ENCODE data around the gene GUCY1A2.
"Not testable (repeated sequence)": the region's sequence is repeated elsewhere in the genome, so short reads cannot be mapped to it uniquely, and the experiment has no call there.

GUCY1A2 gene

DNA sequence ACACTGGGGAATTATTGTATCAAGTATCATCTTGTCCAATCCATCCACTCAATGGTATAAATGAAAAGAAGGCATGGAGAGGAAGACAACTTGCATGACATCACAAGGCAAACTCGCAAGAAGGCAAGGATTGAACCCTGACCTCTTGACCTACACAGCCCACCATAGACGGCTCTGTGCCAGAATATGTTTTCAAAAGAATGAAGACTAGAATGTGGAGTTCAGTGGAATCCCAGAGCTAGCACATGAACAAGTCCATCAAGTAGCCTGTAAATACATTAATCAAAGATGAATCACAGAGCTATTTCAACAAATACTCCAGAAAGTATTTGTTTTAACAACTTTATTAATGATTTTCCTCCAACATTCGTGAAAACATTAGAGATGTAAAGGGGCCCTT, 189.7 kb downstream of the GUCY1A2 start:
- DNase-seq, result no peak

DNA sequence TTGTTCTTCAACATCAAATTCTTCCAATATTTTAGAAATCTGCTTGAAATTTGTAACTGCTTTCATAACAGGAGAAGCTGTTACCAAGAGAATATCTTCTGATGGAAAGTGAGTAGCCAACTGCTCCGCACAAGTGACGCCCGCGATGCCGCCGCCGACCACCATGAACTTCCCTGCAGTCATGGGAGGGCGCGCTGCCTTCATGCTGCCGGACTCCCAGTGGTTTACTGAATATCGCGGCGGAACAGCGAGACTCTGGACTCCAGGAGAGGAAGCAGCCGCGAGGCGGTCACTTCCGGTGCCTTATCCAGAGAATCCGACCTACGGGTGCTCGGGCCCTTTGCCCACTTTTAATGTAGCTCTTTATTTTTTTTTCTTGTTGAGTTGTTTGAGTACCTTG, 190.6 kb downstream of the GUCY1A2 start:
- no peak for DNase-seq

DNA sequence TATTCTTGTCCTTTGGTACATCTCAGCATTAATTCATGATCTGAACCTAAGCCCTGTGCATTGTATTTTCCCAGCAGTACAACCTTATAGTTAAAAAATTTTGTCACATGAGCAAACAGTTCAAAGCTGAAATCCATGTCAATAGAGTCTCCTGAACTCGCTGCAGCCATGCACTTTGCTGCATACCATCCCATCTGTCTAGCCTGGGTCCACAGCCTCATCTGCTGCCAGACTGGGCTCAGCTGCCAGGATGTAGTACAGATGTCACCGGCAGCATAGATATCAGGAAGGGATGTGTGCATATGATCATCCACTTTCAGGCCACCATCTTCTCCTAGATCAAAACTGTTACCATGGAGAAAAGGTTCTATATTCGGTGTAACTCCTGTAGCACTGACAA, 191.7 kb downstream of the GUCY1A2 start:
- not testable (repeated sequence) for DNase-seq

DNA sequence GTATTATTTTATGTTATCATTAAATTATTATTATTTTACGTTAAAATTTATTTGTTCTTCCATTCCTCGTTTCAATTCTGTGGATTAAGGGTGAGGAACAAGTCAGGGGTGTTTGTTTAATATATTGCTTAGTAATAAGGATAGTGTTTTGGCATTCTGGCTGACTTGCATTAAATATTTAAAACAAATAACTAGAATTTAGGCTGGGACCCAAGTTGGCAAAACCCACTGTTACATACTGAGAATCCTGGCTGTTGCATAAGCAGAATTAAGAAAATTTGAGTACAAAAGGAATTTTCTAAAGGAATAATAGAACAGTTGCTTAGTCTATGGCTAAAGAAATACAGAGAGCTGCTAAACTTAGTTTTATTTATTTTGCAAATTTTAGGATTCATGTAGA, 196.4 kb downstream of the GUCY1A2 start:
- no peak for DNase-seq

DNA sequence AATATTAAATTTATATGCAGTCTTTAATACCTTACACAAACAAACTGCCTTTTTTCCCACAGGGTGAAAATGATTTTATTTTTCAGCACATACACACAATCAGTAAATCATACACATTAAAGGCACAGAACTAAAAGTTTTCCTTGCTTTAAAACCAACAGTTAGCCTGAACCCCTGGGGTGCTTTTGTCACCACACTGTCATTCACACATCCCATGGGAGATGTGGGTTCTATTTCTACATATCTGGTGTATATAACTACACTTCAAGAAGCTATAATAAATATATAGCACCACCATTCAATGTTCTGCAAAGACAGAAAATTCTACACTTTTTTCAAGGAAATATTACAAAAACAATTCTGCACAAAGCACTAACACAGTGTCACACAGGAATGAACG, 197.0 kb downstream of the GUCY1A2 start:
- no peak for DNase-seq

DNA sequence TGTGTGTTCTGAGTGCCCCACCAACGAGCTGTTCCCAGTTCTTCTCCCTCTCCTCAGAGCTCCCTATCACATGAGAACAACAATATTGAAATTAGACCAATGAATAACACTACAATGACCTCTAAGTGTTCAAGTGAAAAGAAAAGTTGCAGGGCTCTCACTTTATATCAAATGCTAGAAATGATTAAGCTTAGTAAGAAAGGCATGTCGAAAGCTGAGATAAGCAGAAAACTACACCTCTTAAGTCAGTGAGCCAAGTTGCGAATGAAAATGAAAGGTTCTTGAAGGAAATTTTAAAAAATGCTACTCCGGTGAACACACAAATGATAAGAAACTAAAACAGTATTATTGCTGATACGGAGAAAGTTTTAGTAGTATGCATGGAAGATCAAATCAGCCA, 199.8 kb downstream of the GUCY1A2 start:
- no peak for DNase-seq

DNA sequence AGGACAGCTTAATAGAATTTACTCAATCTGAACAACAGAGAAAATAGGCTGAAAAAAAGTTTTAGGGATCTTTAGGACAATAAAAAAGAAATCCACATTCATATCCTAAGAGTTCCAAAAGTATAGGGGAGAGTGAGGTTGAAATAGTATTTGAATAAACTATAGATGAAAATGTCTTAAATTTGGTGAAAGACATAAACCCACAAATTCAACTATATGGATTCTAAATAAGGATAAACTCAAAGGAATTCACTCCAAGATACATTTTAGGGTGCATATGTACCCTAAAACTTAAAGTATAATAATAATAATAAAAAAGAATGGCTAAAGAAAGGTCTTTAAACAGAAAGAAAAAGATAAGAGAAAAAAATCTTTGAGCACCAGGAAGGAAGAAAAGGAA, 203.1 kb downstream of the GUCY1A2 start:
- no peak for DNase-seq

DNA sequence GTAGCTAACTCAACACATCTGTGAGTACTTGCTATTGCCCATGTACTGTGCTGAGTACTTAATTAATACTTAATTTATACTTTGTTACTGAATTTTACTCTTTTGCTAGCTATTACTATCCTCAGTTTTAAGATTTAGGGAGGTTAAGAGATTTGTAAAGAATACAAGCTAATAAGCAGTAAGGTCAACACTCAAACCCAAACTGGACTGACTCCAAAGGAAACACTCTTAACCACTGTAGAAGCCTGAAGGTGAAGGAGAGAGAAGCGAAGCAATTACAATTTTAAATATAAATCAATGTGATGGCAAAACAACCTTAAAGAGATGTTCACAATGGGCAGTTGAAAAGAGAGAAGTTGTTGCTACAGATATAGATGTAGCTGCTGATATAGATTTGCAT, 204.5 kb downstream of the GUCY1A2 start:
- no peak for DNase-seq

DNA sequence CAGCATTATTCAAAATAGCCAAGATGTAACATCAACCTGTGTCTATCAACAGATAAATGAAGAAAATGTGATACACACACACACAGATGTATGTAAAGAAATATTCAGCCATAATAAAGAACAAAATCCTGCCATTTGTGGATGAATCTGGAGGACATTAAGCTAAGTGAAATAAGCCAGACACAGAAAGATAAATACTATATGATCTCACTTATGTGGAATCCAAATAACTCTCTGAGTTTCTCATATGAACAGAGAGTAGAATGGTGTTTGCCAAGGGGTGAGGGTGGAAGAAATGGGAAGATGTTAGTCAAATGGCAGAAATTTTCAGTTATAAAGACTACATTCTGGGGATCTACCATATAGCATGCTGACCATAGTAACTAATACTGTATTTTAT, 224.2 kb downstream of the GUCY1A2 start:
- DNase-seq, result no peak

DNA sequence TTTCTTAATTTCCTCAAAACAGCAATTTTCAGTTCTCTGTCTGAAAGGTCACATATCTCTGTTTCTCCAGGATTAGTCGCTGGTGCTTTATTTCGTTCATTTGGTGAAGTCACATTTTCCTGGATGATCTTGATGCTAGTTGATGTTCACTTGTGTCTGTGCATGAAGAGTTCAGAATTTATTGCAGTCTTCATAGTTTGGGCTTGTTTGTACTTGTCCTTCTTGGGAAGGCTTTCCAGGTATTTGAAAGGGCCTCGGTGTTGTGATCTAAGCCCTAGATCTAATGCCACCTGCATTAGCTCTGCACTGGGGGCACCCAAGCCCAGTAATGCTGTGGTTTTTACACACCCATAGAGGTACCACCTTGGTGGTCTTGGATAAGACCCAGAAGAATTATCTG, 228.9 kb downstream of the GUCY1A2 start:
- DNase-seq, result no peak

DNA sequence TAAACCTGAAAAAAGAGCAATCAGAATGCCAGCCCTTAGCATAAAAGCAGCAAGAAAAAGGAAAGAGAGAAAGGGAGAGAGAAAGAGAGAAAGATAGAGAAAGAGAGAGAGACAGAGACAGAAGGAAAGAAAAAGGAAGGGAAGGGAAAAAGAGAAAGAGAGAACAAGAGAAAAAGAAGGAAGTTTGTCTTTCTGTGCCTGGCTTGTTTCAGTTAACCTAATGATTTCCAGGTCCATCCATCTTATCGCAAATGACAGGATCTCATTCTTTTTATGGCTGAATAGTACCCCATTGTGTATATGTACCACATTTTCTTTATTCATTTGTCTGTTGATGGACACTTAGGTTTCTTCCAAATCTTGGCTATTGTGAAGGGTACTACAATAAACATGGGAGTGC, 230.8 kb downstream of the GUCY1A2 start:
- DNase-seq, result no peak

DNA sequence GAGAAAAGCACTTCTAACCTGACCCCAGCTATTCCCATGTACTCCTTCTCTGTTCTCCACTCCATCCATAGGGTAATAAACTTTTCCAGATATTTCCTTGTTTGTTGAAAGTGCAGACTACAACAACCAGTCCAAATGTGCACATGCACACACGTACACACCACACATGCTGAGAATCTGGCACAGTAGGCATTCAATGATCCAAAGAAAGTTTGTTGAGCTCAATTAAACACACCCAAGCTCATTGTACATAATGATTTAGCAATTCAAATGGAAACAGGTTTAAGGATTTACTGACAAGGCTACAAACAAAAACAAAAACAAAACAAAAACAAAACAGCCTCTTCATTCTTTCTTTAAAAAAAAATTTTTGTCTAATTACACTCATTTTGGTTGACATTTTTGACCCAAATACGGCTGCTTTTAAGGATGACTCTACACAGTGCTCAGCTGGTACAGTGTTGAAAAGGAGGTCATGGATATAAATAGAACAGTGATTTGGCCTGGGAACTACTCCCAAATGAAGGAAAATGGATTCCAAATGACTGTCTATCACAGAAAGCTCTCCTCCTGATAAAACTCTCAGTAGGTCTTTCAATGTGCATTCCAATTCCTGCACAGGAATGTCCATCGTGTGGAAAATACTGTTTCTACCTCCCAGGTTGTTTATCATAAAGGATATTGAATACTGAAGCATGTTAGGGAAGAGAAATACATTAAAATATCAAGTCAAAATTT, 232.2 kb downstream of the GUCY1A2 start:
- no peak for DNase-seq

DNA sequence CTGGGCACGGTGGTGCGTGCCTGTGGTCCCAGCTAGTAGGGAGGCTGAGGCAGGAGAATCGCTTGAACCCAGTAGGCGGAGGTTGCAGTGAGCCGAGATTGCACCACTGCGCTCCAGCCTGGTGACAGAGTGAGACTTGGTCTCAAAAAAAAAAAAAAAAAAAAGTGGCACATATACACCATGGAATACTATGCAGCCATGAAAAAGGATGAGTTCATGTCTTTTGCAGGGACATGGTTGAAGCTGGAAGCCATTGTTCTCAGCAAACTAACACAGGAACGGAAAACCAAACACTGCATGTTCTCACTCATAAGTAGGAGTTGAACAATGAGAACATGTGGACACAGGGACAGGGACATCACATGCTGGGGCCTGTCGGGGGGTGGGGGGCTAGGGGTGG, 241.0 kb downstream of the GUCY1A2 start:
- DNase-seq, result not testable (repeated sequence)

DNA sequence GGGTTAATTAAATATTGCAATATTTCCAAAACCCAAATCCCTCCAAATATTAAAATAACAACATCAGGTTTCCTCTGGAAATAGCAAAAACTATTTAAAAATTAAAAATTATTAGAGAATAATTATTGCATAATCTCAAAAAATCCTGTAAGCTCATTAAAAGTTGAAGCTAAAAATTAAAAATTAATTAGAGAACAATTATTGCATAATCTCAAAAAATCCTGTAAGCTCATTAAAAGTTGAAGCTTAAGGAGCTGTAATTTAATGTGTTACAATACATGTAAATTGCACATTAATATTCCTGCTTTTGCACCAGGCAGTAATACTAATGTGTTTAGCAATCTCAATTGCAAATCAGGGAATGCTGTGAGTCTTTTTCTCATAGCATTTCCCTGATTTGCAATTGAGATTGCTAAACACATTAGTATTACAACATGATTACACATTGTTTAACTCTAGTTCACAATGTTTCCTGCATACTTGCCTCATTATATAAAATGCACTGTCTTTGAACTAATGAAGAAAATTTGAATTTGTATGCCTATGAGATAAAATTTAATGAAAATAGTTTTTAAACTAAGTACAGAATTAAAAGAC, 247.7 kb downstream of the GUCY1A2 start:
- DNase-seq, result no peak

DNA sequence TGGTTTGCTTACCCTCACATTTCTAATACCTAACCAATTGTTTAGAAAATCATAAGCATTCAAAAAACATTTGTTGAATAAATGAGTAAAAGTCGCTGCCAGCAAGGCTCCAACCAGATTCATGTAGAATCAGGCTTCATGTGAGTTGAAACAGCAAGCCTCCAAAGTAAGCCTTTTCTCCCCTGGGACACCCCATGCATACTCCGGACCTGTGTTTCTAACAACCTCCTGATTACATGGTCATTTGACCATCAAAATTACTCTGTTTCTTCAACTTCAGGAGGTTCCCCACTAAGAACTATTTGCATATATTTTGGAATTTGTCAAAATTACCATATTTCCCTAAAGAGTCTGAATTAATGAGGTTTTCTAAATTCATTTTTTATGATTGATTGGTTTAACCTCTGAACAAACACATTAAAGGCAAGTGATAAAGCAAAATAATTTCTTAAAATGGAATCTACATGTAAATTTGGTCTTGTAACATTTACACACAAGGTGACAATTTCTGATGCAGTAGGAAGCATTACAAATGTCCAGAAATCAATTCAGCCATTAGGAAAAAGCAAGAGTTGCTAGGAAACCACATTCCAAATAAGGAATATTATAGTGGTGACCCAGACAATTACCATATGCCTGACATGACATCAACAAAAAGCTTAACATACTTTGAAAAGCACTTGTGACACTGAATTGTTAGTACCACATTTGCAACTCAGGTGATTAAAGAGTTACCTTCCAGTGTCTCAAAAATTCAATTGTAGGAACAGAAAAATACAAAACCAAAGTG, 252.6 kb downstream of the GUCY1A2 start:
- DNase-seq, result no peak

DNA sequence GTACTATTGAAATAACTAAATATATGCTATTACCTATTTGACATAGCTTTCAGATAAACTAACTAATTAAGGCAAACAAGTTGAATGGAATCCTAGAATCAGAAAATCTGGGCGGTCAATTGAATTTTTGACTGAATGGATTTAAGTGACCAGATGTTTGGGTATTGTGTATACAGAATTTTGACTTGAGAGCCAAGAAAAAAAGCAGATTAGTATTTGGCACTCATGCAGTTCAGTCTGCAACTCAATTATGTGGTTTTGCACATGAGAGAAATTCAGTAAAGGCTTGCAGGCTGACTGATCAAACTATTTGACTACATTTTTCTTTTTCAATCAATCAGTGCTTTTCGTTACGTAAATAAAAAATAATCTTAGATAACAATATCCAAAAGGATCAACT, 254.8 kb downstream of the GUCY1A2 start:
- no peak for DNase-seq

DNA sequence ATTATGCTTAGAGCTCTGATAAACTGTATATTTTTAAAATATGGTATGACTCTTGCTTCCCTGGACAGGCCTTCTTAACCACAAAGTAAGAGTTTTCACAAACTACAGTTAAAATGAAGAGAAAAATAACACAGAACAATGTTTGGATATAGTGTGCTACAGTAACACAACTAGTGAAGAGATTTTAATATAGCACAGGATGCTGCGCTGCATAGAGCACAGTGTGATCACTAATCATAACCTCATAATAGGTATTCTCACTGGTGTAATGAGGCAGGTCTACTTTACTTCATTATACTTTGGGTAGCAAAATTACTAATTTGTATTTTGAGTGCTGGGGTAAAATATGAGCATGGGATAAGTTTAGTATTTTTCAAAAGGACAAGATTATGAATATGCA, 256.5 kb downstream of the GUCY1A2 start:
- DNase-seq, result no peak

DNA sequence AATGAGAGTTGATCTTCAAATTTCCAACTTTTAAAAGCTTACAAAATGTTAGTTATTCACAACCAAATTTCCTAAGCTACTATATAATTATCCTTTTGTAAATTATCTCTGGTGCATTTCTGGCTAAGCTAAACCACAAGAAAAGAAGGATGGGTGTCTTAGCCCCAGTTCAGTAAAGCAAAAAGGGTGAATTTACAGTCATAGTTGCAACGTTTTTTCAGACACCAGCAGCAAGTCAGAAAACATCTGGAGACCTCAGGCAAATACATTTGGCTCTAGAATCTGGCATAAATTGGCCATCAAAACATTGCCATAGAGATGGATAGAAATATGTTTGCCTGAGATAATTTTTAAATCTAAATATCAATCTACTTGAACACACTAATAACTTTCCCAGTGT, 257.0 kb downstream of the GUCY1A2 start:
- no peak for DNase-seq

DNA sequence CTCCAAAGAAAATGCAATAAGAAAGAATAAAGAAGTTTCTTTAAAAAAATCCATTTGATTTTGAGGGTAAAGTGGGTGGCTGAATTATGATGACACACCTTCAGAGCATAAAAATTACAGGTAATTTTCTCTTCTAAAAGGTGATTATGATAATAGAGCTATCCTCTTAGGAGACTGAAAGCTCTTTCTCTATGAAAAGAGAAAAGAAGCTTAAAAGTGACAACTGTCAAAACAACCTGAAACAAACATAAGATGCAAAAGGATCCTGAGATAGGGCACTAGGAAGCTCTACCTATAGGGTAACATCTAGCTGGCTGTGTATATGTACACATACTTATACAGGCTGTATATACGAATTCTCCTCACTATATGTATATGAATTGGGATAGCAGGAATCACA, 270.2 kb downstream of the GUCY1A2 start:
- no peak for DNase-seq

DNA sequence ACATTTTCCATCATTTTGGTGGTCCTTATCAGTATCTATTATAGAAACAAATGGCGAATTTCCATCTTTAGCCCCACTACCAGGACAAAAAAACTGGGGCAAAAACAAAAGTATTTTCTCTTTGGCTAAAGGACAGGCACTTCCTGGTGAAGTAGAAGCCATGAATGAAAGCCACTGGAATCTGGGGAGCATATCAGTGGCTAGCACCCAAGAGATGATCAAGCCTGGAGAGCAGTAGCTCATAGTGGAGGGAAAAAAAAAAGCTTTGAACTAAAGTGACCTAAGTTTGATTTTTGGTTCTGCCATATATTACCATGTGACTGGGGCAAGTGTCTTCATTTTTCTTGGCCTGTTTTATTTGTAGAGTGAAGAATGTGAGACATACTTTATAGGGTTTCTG, 272.3 kb downstream of the GUCY1A2 start:
- DNase-seq, result no peak

DNA sequence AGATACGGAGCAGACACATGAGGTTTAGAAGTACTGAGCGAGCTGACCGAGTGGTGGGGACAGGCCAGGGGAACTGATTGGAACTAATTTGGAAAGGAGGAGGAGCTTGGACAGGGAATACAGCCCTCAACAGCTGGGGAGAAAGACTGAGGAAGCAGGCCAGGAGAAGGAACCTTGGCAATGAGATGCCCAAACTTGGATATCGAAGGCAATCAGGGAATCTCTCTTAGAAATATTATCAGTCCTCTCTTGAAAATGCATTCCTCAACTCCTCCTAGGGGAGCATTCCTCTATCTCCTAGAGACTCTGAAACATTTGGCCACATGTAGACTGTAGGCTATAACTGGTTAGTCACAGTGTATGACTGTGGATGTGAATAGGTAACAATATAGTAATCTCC, 284.6 kb downstream of the GUCY1A2 start:
- DNase-seq, result no peak

DNA sequence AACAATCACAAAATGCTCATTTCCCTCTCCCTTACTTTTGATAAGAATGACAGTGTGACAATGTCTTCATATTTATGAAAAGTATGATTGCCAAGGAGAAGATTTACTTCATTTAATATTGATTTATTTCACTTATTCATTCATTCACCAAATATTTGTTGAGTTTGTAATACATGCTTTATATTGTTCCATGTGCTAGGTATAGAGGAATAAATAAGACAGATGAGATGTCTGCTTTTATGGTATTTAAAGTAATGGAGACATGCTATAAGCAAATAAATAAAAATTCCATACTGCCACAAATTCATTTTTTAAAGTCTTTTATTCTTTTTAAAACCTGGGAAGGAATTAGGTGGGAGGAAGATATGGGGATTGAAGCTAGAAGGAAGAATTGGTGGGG, 289.4 kb downstream of the GUCY1A2 start:
- no peak for DNase-seq

DNA sequence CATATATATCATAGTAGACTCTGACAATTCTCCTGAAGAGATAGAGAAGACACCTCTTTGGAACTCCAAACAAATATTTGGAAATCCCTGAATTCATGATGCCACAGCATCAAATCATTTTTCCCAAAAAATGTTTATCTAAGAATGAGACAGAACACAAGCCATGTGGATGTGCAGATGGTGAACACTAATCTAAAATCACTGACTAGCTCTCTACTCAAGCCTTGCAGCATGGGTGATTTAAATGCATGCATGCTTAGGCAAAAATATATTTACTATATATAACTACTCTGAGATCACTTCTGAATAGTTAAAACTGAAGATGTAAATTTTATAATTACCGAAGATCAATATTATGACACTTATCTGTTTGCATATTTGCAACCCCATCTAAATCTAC, 289.9 kb downstream of the GUCY1A2 start:
- no peak for DNase-seq

DNA sequence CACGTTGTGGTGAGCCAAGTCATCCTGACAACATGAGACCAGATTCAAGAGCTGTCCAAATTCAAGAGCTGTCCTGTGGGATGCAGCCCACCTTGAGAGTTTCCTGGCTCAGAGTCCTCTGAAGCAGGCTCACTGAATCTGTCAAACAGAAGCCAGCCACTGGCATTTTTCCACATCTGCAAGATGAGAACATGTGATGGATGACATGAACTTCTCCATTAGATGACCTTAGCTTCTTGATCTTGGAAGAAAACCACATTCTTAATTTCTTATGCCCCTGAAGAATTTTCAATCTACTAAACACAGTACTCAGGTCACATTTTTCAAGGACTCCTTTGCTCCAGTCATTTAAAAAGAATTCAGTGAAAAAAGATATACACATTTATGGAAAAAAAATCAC, 291.0 kb downstream of the GUCY1A2 start:
- DNase-seq, result no peak

Data from NCI-H1105 treated with DMSO at 0.1 percent for 48 hours (cell line).